ENCODE results near the gene POPDC3.

GRCh38 chr6:105162377-105162776 lies 17.4 kb downstream of the POPDC3 start:
- TF ChIP-seq CTCF (IDR thresholded peaks at IDR 0.05) (no peak), POLR2A (IDR thresholded peaks at IDR 0.05) (no peak)
